Testis (tissue), 3 donors: ENCODE data around the gene CDK5R1. TPM values are rescaled to one million over a fixed set of nuclear protein-coding genes. Genes with fewer than 3 reads are reported as not detected.

Experiments used
- DNase-seq: peaks from one replicate; pipeline ENCODE4 v3.0.0-alpha.2; 2019
- H3K27ac ChIP-seq, 2 donors: fragments of 200-600 bp; sonication (generic); one replicate each; pipeline ENCODE4 v1.5.1; 2019
- H3K27me3 ChIP-seq: fragments of 200-600 bp; sonication (generic); one replicate; pipeline ENCODE4 v1.5.1; 2019
- H3K36me3 ChIP-seq: fragments of 200-600 bp; sonication (generic); one replicate; pipeline ENCODE4 v1.5.1; 2017; ENCODE audit warnings: low read depth; ENCODE audit errors: missing control alignments
- H3K4me1 ChIP-seq: fragments of 200-600 bp; sonication (generic); one replicate; pipeline ENCODE4 v1.5.1; 2019
- H3K4me3 ChIP-seq, 2 donors: fragments of 200-600 bp; sonication (generic); one replicate each; pipeline ENCODE4 v1.5.1; 2017 to 2019
- H3K9me3 ChIP-seq: fragments of 200-600 bp; sonication (generic); one replicate; pipeline ENCODE4 v1.5.1; 2017
- POLR2A ChIP-seq: fragments of 450-650 bp; IDR thresholded peaks from one replicate; pipeline ENCODE4 v1.6.1; 2017; ENCODE audit warnings: antibody characterized with exemption, mild to moderate bottlenecking, moderate library complexity
- WGBS, 2 donors: methylation state at CpG; one replicate each; pipeline ENCODE4 v1.1.5; 2018; 5-methylcytosine and 5-hydroxymethylcytosine counted together
- intact Hi-C: fragments of 100-400 bp; cut with DNase I; formaldehyde crosslinking; loops from one replicate; pipeline ENCODE4 v1.15.1; 2023; ENCODE audit warnings: low total_unique reads
- polyA plus RNA-seq: library from polyadenylated mRNA; stranded (reverse); fragments of 350-450 nt; fragmentation: Illumina TruSeq; extraction: RNeasy Lipid Tissue Mini Kit (QIAGEN cat#74804); gene quantifications from one replicate; pipeline ENCODE4 v1.2.3, GENCODE V29; 2014; ENCODE audit warnings: low read depth, low replicate concordance; ENCODE audit not compliant: insufficient read depth
- total RNA-seq, 2 donors: library from RNA; depleted of rRNA; stranded (reverse); fragments of >200 nt; gene quantifications; one replicate each; pipeline ENCODE4 v1.2.3, GENCODE V29; 2016
- TF ChIP-seq, protein P1 (sequence below), 3 experiments: fragments of 450-650 bp in 2 of 3; fragments of 200-600 bp in 1 of 3; sonication (generic) in 1 of 3; IDR thresholded peaks; one replicate each; pipeline ENCODE4 v1.5.1; 2016 to 2019; ENCODE audit warnings: antibody characterized with exemption in 3 of 3, mild to moderate bottlenecking in 2 of 3, moderate library complexity in 1 of 3

CDK5R1 gene
- total and polyA plus RNA-seq, 3 donors from 2014 or later: 13.2 to 17.0 (median 16.2) TPM

DNA sequence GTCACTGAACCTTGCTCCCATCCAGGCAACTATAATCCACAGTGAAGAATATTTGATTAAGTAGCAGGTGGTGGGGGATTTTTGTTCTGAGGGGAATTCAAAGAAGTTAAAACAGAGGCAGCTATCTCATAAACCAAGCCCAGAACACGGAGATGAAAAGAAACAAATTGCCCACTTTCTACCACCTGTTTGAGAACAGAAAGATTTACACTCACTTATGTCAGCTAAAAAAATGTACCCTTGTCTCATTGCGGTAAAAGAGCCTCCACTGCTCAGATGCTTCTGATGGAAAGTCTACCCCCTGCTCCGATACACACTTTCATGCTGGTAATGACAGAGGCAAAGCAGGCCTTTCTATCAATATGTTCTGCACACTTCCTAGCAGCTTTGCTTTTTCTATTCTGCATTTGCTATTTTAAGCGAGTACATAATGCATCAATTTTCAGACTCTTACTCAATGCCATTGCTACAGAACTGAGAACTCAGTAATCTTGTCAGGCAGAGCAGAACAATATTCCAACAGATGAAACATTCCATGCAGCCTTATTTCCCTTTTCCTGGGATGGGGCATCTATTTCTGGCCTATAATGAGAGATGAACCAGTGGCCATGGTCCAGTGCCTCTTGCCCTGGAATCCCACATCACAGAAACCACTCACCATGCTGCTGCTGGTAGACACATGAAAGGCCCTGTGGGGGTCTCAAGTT lies 29.0 kb downstream of the CDK5R1 start:
- TF ChIP-seq POLR2A: no peak
- TF ChIP-seq, protein P1, sequence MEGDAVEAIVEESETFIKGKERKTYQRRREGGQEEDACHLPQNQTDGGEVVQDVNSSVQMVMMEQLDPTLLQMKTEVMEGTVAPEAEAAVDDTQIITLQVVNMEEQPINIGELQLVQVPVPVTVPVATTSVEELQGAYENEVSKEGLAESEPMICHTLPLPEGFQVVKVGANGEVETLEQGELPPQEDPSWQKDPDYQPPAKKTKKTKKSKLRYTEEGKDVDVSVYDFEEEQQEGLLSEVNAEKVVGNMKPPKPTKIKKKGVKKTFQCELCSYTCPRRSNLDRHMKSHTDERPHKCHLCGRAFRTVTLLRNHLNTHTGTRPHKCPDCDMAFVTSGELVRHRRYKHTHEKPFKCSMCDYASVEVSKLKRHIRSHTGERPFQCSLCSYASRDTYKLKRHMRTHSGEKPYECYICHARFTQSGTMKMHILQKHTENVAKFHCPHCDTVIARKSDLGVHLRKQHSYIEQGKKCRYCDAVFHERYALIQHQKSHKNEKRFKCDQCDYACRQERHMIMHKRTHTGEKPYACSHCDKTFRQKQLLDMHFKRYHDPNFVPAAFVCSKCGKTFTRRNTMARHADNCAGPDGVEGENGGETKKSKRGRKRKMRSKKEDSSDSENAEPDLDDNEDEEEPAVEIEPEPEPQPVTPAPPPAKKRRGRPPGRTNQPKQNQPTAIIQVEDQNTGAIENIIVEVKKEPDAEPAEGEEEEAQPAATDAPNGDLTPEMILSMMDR (IDR thresholded peaks at IDR 0.05): no peak
- Histone ChIP-seq H3K36me3 (no peaks in the 10 kb centered on the region), H3K4me1 (peaks cover 5% of the 10 kb centered on the region), H3K4me3 (no peak overlapping the region), H3K9me3 (no peaks in the 10 kb centered on the region), H3K27me3 (no peaks in the 10 kb centered on the region), H3K27ac (no peak overlapping the region)
- intact Hi-C loops: no loop called here
- DNase-seq: no peak
- WGBS, 2 donors: 86 to 87% methylated on average over 4 of the region's 4 CpGs

- Histone ChIP-seq H3K9me3 (no peaks in the 10 kb centered on the region), H3K4me1 (peaks cover 5% of the 10 kb centered on the region), H3K4me3 (no peak overlapping the region), H3K36me3 (no peaks in the 10 kb centered on the region), H3K27me3 (no peaks in the 10 kb centered on the region), H3K27ac (no peak overlapping the region)
- no peak for TF ChIP-seq POLR2A
- TF ChIP-seq, protein P1 (IDR thresholded peaks at IDR 0.05): no peak
- WGBS, 2 donors: 20 to 21% methylated on average over 2 of the region's 2 CpGs
- intact Hi-C loops: no loop called here
- DNase-seq: no peak
Observed at GRCh38 chr17:32516450-32516849, 29.7 kb downstream of the CDK5R1 start.

GRCh38 chr17:32516940-32517701 lies 30.3 kb downstream of the CDK5R1 start:
- Histone ChIP-seq H3K4me3 (no peak overlapping the region), H3K27me3 (no peaks in the 10 kb centered on the region), H3K27ac (no peak overlapping the region), H3K36me3 (no peaks in the 10 kb centered on the region), H3K9me3 (no peaks in the 10 kb centered on the region), H3K4me1 (peaks cover 5% of the 10 kb centered on the region)
- no peak for TF ChIP-seq POLR2A
- TF ChIP-seq, protein P1 (IDR thresholded peaks at IDR 0.05): no peak
- WGBS, 2 donors: 80 to 85% methylated on average over 12 of the region's 12 CpGs
- DNase-seq: no peak
- intact Hi-C loops: no loop called here

- intact Hi-C loops: no loop called here
Observed at GRCh38 chr17:32517982-32518381, 31.2 kb downstream of the CDK5R1 start.

More at GRCh38 chr17:32517982-32518381, 31.2 kb downstream of the CDK5R1 start:
- WGBS, 2 donors: 86 to 91% methylated on average over 7 of the region's 7 CpGs
- Histone ChIP-seq H3K27me3 (no peaks in the 10 kb centered on the region), H3K4me1 (peaks cover 5% of the 10 kb centered on the region), H3K4me3 (no peak overlapping the region), H3K36me3 (no peaks in the 10 kb centered on the region), H3K27ac (no peak overlapping the region), H3K9me3 (no peaks in the 10 kb centered on the region)
- TF ChIP-seq, protein P1 (IDR thresholded peaks at IDR 0.05): no peak
- no peak for TF ChIP-seq POLR2A
- no peak for DNase-seq
